Measurements from ENCODE around the gene NEXN. TPM values are rescaled to one million over a fixed set of nuclear protein-coding genes. Genes with fewer than 3 reads are reported as not detected.

Gene NEXN
- total RNA-seq, 1 donor from 2014 or later: 0.26 TPM

DNA sequence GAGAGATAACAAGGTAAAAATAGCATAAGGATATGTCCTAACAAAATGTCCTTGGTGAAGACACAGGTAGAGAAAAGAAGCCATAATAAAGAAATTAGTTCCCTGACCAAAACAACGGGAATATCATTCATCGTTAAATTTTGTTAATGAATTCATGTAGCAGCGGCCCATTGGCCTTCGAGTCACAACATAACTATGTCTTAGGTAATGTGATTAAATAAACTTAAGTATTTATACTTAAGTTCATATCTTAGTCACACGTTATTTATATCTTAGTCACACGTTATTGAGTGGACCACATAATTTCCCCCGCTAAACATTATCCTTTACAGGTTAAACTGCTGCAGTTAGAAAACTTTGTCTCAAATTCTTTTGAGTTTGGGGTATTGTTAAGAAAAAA is 1.2 kb downstream of the NEXN start:
- FAIRE-seq: no peak
- no peaks in the 10 kb centered on the region for H3K27me3 ChIP-seq (ENCODE audit: control insufficient read depth, insufficient read depth, low read length)
- TF ChIP-seq, protein P1, sequence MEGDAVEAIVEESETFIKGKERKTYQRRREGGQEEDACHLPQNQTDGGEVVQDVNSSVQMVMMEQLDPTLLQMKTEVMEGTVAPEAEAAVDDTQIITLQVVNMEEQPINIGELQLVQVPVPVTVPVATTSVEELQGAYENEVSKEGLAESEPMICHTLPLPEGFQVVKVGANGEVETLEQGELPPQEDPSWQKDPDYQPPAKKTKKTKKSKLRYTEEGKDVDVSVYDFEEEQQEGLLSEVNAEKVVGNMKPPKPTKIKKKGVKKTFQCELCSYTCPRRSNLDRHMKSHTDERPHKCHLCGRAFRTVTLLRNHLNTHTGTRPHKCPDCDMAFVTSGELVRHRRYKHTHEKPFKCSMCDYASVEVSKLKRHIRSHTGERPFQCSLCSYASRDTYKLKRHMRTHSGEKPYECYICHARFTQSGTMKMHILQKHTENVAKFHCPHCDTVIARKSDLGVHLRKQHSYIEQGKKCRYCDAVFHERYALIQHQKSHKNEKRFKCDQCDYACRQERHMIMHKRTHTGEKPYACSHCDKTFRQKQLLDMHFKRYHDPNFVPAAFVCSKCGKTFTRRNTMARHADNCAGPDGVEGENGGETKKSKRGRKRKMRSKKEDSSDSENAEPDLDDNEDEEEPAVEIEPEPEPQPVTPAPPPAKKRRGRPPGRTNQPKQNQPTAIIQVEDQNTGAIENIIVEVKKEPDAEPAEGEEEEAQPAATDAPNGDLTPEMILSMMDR (IDR thresholded peaks at IDR 0.05; ENCODE audit: insufficient read depth, low read length, severe bottlenecking): no peak
- peak; percentile 91 for DNase-seq (ENCODE audit: low read depth)
- no peaks in the 10 kb centered on the region for H3K36me3 ChIP-seq (ENCODE audit: control insufficient read depth, insufficient read depth, low read length)
- H3K4me3 ChIP-seq (ENCODE audit: low read depth, low read length): peak overlapping the region; percentile 67

DNA sequence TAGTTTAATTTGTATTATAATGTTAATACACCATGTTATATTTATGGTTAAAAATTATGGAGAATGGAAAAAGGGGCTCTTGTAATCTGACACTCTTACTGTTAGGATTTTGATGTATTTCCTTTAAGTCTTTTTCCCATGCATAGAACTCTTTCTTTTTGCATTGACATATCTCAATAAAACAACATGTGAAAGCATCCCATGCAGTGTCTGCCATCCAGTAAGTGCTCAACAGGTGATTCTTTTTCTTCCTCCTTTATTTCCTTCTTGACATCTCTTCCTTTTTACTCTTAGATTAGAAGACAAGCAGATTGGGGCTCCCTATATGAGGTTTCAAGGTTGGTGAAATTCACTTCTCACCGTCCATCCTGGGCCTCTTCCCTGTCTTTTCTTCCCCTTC is 2.8 kb downstream of the NEXN start:
- FAIRE-seq: no peak
- Histone ChIP-seq H3K27me3 (ENCODE audit: control insufficient read depth, insufficient read depth, low read length) (no peaks in the 10 kb centered on the region), H3K36me3 (ENCODE audit: control insufficient read depth, insufficient read depth, low read length) (no peaks in the 10 kb centered on the region), H3K4me3 (ENCODE audit: low read depth, low read length) (no peak overlapping the region)
- no peak for DNase-seq (ENCODE audit: low read depth)
- TF ChIP-seq, protein P1 (IDR thresholded peaks at IDR 0.05; ENCODE audit: insufficient read depth, low read length, severe bottlenecking): no peak

DNA sequence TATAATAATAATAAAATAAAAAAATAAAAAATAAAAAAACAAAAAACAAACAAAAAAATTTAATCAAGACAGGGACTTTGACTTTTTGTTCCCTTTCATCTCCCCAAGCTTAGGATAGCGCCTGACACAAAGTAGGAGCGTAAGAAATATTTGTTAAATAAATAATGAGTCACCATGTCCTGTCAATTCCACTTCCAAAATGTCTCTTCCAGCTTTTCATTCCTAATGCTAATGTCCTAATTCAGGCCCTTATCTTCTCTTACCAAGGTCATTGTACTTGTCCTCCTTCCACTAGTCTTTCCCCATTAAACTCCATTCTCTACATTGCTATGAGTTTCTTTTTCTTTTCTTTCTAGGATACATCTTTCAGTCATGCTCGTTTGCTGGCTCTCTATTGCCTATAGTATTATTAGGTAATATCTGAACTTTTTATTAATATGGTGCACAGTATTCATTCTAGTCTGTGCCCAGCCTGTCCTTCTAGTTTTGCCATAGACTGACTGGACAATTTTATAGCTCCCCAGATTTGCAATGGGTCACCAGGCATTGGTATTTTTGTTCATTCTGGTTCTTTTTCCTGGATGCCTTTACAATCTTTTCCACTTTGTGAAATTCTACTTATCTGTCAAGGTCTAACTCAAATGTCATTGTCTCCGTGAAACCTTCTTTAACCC is 11.4 kb downstream of the NEXN start:
- Histone ChIP-seq H3K36me3 (ENCODE audit: control insufficient read depth, insufficient read depth, low read length) (no peaks in the 10 kb centered on the region), H3K4me3 (ENCODE audit: low read depth, low read length) (no peak overlapping the region), H3K27me3 (ENCODE audit: control insufficient read depth, insufficient read depth, low read length) (no peaks in the 10 kb centered on the region)
- DNase-seq (ENCODE audit: low read depth) (peak; percentile 25), FAIRE-seq (no peak)
- TF ChIP-seq, protein P1 (IDR thresholded peaks at IDR 0.05; ENCODE audit: insufficient read depth, low read length, severe bottlenecking): no peak

DNA sequence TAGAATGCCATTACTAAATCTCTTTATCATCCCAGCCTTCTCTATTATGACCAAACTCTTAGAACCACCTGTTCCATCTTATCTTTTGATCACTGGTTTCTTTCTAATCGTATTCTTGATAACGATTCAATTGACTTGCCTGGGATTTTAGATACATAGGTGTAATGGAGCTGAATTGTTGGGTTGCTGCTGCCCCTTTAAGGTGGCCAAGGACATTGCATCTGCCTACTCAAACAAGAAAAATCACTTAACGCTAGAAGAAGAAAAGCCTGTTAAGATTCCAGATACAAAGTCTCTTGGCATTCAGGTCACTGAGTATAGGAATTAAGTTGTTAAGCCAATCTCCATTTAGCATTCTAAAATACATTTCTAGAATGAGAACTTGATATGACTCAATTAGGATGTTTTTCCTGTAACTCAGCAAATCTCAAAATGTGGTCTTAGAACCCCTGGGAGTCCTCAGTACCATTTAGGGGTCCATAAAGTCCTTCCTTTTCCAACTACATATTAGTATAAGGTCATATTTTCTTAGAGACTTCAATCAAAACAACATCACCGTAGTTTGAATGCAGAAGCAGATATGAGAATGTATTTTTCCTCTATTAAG is 12.4 kb downstream of the NEXN start:
- FAIRE-seq (peak; percentile 40), DNase-seq (ENCODE audit: low read depth) (peak; percentile 70)
- H3K4me3 ChIP-seq (ENCODE audit: low read depth, low read length): no peak overlapping the region
- TF ChIP-seq, protein P1 (IDR thresholded peaks at IDR 0.05; ENCODE audit: insufficient read depth, low read length, severe bottlenecking): peak; percentile 54
- no peaks in the 10 kb centered on the region for H3K27me3 ChIP-seq (ENCODE audit: control insufficient read depth, insufficient read depth, low read length)
- no peaks in the 10 kb centered on the region for H3K36me3 ChIP-seq (ENCODE audit: control insufficient read depth, insufficient read depth, low read length)

DNA sequence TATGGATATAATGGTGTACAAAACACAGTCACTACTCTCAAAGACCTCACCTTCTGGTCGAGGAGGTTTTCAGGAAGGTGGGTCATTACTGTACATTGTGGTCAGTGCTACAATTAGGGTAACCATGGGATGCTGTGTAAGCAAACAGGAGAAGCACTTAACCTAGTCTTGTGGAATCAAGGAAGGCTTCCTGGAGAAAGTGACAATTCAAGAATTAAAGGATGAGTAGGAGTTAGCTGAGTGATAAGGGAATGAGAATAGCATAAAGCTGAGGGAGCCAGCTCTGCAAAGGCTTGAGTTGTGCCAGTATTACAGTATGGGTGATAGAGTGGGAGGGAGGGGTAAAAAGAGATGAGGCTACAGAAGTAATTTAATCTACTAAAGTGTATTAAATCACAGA is 17.2 kb downstream of the NEXN start:
- H3K4me3 ChIP-seq (ENCODE audit: low read depth, low read length): no peak overlapping the region
- no peaks in the 10 kb centered on the region for H3K36me3 ChIP-seq (ENCODE audit: control insufficient read depth, insufficient read depth, low read length)
- H3K27me3 ChIP-seq (ENCODE audit: control insufficient read depth, insufficient read depth, low read length): no peaks in the 10 kb centered on the region
- no peak for FAIRE-seq
- DNase-seq (ENCODE audit: low read depth): no peak
- TF ChIP-seq, protein P1 (IDR thresholded peaks at IDR 0.05; ENCODE audit: insufficient read depth, low read length, severe bottlenecking): no peak
